CD4-positive, alpha-beta T cell treated with Interleukin-17A for 1 hour (primary cell): Measurements from ENCODE around the gene DHPS.
"Not testable (repeated sequence)": the region's sequence is repeated elsewhere in the genome, so short reads cannot be mapped to it uniquely, and the experiment has no call there.

Source experiments
- DNase-seq: peaks from one replicate; pipeline ENCODE4 v3.0.0-alpha.2; 2020

Gene DHPS

DNA sequence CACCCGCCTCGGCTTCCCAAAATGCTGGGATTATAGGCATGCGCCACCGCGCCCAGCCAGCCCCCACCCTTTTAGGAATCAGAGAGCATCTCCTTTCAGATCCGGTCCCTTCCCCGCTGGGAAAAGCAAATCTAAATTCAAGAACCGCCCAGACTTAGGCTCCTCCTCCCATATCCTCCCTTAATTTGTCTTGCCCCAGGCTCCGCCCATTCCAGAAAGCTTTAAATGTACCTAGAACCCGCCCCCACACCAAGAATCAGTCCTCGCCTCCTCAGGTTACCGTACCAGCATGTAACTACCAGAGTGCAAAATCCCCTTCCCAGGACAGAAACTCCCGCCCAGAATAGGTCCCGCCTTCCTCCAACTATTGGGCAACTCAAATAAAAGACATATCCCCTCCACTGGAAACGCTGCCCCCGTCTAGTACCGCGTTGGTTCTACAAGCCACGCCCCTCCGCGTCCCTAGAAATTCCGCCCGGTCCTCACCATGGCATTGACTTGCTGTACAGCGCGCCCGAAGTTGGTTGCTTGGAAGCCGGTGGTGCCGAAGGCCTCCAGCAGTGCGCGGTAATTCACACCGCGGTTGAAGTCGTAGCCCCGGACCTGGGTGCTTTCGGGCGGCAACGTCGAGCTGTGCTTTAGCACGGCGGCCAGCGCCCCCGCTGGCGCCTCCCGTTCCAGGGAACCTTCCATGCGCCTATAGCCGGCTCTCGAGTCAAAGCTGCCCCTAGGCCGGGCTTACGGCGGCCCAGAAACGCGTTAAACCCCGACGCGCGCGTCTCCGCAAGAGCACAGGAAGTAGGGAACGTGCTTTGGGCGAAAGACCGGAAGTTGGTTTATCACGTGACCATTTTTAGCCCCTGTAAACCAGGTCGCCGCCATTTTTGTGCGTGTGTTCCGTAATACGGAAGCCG, at the start of gene DHPS:
Gene DHPS (minus strand): TSS at position 807 of the 914 bp plus-strand sequence. CDS start 114 bp downstream, at position 693.
- peak; percentile 96 for DNase-seq

DNA sequence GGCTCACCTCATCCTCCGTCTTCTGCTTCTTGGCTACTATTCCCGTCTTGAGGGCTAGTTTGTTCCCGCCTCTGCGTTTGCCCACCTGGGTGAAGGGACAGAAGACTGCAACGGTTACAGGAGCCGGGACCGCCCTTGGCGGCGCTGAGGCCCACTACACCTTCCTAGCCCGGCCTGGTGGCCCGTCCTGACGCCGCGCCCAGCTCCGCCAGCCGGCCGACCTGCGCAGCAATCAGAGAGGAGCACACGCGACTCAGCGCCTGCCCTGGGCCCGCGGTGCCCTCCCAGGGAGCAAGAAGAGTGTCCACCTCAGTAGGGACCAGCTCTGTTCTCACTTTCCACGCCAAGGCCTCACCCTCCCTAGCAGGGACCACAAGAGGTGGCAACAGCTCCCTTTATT, 49.7 kb upstream of the DHPS start:
- no peak for DNase-seq

DNA sequence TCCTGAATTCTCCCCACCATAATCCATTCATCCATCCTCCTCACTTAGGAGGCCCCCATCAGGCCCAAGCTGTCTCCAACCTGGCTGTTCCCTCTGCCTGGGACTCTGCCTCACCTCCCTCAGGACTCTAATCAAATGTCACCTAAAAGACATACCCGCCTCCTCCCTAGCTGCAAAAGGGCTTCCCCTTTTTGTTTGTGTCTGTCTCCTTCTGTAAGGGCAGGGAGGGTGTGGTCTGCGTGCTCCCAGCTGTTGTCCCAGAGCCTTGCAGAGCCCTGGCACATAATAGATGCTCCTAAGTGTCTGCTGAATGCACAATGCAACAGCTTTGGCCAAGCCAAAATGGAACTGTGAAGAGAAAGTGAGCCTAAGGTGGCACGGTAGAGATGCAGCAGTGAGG, 48.4 kb upstream of the DHPS start:
- DNase-seq, result no peak

DNA sequence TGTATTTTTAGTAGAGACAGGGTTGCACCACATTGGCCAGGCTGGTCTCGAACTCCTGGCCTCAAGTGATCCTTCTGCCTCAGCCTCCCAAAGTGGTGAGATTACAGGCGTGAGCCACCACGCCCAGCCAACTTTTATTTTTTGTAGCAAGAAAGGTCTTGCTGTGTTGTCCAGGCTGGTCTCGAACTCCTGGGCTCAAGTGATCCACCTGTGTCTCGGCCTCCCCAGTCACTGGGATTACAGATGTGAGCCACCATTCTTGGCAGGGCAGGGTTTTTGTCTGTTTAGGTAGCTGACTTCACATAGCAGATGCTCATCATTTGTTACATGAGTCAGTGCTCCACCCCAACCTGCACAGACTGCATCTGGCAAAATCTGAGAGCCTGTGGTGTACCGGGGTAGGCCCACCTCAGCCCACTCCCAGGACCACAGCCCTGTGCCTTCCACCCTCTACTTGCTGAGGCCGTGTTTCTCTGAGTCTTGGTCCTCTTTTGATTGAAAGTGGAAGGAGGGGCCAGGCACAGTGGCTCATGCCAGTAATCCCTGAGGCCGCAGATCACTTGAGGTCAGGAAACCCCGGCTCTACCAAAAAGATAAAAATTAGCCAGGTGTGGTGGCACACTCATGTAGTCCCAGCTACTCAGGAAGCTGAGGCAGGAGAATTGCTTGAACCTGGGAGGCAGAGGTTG, 46.2 kb upstream of the DHPS start:
- no peak for DNase-seq

DNA sequence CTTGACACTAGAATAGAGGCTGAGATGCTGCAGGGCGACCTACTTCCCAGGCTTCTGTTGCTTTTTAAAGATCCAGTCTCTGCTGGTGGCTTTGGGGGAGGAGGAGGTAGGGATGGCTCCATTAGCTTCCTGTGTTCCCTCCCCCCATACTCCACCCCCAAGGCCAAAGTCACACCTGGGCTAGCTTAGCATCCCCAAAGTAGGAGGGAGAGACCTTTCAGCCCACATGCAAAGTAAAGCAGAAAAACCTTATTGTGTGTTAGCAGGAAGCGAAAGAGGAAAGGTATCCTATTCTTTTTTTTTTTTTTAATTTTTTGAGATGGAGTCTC, 45.3 kb upstream of the DHPS start:
- no peak for DNase-seq

DNA sequence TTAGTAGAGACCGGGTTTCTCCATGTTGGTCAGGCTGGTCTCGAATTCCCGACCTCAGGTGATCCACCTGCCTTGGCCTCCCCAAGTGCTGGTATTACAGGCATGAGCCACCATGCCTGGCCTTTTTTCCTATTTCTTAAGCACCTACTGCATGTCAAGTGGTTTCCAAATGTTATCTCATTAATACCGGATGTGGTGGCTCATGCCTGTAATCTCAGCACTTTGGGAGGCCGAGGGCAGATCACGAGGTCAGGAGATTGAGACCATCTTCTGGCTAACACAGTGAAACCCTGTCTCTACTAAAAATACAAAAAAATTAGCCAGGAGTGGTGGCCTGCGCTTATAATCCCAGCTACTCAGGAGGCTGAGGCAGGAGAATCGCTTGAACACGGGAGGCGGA, 43.9 kb upstream of the DHPS start:
- DNase-seq, result not testable (repeated sequence)

DNA sequence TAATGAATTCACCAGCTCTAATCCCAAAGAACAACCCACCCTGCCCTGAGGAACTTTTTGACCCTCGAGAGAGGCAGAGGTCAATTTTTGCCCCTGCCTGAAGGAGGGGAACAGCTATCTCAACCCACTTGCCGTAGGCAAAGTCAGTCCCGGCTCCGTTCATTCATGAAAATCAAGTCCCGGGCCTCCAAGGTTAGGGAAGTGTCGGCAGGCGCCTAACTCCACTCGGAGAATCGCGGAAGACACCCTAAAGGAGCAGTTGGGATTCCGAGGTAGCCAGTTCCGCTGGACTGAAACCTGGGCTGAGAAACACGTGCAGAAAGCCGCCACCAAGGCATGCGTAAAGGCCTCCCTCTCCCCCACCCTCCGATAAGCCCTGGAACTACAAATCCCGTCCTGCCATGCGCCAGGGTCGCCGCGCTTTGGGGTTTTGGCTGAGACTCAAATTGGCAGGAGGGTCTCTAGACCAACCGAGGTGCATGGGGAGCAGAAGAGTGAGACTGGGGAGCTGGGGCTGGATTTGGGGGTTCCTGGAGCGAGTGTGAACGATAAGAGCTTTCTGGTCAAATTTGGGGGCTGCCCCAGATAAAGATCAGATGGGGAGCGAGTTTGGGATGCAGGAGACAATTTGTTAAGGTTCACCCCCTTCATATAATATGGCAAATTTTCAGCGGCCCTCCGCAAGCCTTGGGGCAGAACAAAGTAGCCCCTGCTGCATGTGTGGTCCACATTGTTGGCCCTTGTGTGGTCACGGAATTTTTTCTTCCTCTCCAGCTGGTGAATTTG, 42.2 kb upstream of the DHPS start, which contains the start of gene TNPO2:
Gene TNPO2 (minus strand): TSS at position 292 of the 786 bp plus-strand sequence. CDS start 2,955 bp downstream, outside the sequence.
- peak; percentile 72 for DNase-seq

DNA sequence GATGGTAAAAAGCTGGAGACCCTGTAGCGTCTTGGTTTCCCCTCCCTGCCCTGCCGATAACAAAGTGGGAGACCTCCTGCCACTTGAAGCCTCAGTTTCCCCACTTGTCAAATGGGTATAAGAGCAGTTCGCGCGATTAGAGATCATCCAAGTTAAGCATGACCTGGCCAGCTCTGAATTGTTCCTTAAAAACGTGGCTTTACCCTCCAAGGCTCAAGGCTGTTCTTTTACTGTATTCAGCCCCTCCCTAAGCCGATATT, 41.6 kb upstream of the DHPS start:
- DNase-seq, result no peak

DNA sequence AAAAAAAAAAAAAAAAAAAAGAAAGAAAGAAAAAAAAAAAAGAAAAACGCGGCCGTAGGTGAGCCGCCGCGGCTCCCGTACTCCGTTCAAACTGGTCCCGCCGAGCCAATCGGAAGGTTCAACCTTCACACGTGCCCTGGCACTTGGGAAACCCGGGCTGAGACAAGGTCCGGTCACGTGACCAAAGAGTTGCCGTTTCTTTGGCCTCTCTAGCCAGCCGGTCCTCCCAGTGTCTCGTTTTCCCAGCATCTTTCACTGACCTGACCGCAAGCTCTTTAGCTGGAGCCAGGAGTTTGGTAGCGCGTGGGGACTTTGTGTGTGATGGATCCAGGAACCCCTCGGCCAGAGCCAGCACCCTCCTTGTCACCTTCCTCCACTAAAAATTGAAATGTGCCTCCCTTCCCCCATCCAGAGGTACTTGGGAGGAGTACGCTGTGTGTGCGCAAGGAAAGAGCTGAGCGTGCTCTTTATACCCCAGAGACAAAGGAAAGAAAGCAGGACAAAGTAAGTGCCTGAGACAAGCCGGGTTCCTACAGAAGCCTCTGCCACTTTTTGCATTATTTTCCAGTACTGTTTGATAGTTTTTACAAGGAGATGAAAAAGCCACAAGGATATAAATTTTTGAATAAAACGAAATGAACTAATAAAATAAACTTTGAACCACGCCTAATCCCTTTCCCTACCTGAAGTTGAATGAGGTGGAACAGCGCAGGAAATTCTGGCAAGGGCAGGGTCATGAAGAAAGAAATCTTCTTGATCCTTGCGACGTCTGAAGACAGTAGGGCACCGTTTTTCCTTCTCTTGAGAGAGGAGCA, 41.1 kb upstream of the DHPS start:
- DNase-seq, result peak; percentile 97

DNA sequence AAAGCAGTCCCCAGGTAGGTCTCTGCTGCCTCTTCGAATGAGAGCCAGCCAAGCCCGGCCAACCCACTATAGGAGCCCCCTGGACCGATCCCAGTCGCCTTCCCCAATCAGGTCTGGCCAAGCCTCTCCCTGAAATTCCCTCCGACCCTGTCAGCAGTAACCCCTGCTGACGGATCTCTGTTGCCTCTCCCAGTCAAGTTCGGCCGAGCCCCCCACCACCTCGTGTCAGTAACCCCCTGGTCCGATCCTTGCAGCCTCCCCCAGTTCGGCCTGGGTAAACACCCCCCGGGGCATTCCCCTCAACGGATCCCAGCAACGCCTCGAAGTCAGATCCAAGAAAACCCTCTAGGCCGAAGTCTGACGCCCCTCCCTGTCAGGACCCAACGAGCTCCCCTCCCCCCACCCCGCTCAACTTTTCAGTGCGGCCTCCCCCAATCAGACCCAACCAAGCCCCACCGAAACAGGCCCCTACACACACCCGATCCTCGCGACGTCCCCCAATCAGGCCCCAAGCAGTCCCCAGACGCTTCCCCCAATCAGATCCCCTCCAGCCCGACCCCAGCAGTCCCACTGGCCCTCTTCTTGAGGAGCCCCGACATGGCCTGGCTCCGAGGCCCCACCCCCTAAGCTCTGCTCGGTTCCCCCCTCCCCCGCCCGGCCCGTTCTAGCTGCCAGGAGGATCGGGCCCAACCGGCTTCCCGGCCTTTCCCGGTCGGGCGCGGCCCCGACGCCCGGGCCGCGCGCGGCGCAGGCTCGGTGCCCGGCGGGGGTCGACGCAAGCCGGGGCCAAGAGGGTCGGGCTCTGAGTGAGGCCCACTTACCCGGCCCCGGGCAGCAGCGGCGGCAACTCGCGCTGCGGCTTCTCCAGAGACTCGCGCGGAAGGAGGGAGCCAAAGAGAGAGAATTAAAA, 40.2 kb upstream of the DHPS start:
- DNase-seq, result peak; percentile 61

DNA sequence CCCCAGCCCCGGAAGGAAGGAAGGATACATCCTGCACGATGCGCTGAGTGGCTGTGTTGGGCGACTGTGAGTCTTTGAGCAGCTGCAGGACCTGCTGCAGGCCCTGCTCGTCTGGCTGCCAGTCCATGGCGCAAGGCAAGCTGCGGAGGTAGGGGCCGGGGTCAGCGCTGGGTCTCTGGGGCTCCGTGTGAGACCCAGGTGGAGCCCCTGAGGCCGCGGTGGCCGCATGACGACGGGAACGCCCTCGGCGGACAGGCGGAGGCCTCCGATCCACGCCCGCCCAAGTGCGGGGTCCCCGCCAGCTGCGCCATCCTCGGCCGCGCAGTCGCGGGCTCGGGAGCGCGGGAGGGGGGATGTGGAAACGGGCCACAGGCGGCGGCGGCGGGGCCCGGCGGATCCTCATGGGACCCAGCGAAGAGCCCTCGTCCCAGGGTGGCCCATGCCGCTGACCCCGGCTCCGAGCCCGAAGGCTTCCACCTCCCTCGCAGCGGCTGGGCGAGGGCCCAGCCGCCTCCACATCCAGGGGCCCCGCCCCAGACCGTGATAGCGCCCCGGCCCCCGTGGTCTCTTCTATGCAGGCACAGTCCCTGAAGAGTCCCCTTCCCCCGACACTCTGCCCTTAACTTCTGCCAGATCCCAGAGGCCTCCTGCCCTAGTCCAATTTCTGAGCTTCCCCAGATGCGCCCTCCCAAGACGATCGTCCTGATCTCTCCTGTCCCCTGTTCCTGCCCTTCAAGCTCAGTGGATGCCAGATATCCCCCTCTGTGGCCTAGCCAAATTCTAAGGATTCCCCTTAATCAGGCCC, 39.4 kb upstream of the DHPS start:
- no peak for DNase-seq

DNA sequence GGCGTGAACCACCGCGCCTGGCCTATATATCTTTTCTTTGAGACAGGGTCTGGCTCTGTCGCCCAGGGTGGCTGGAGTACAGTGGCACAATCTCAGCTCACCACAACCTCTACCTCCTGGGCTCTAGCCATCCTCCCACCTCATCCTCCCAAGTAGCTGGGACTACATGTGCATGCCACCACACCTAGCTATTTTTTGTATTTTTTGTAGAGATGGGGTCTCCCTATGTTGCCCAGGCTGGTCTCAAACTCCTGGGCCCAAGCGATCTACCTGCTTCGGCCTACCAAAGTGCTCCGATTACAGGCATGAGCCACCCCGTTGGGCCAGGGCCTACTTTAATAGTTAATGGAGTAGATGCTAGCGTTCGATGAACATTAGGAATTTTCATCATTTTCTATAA, 38.6 kb upstream of the DHPS start:
- DNase-seq, result no peak

DNA sequence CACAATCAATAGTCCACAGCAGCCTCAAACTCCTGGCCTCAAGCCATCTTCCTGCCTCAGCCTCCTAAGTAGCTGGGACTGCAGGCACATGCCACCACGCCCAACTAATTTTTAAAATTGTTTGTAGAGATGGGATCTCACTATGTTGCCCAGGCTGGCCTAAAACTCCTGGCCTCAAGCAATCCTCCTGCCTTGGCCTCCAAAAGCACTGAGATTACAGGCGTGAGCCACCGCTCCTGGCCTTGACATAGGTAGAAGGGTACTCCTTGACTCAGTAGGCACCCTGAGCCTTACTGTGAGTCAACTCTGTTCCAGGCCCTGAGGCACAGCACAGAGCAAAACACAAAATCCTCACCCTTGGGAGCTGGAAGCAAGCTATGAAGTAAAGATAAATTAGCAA, 34.2 kb upstream of the DHPS start:
- no peak for DNase-seq

DNA sequence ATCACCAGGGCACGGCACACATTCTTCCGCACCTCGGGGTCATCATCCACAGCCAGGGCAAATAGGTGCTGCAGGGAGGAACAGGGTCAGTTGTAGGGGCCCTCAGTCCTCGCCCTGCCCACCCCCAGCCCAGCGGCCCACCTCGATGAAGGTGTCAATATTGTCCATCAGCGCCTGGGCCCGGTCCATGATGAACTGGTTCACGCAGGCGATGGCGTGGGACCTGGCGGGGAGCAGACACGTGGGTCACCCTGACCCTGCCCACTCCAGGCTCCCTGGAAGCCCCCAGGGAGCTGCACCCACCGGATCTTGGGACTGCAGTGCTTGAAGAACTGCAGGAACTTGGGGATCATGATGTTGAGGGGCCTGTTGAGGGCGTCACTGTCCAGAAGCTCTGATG, 33.4 kb upstream of the DHPS start:
- DNase-seq, result no peak

DNA sequence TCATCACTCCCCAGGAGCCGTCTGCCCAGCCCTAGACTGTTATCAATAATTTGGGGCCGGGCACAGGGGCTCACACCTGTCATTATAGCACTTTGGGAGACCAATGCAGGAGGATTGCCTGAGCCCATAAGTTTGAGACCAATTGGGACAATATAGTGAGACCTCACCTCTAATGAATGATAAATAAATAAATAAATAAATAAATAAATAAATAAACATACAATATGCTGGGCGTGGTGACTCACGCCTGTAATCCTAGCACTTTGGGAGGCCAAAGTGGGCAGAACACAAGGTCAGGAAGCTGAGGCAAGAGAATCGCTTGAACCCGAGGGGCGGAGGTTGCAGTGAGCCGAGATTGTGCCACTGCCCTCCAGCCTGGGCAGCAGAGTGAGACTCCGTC, 31.6 kb upstream of the DHPS start:
- not testable (repeated sequence) for DNase-seq

DNA sequence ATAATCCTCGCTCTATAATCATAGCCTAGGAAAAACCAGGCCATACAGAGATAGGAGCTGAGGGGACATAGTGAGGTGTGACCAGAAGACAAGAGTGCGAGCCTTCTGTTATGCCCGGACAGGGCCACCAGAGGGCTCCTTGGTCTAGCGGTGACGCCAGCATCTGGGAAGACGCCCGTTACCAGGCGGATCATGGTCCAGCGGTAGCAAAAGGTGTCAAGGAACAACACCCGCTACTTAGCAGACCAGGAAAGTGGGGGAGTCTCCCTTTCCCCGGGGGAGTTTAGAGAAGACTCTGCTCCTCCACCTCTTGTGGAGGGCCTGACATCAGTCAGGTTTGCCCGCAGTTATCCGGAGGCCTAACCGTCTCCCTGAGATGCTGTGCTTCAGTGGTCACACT, 30.4 kb upstream of the DHPS start:
- DNase-seq, result peak; percentile 22

DNA sequence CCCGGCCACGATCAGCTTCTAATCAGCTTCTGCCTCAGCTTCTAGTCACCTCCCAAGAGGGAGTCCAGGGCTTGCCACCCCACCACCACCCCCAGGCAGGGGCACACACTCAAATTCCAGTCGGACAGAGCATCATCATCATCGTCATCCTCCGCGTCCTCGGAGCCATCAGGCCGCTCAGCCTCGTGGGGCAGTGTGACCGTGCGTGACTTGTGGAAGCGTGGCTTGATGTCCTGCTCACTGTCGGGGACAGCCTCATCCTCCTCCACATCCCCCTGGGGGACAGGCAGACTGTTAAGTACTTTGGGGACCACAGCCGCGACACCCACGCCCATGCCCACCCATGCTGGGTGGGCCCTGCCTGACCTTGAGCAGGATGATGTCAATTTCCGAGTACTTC, 29.5 kb upstream of the DHPS start:
- DNase-seq, result no peak

DNA sequence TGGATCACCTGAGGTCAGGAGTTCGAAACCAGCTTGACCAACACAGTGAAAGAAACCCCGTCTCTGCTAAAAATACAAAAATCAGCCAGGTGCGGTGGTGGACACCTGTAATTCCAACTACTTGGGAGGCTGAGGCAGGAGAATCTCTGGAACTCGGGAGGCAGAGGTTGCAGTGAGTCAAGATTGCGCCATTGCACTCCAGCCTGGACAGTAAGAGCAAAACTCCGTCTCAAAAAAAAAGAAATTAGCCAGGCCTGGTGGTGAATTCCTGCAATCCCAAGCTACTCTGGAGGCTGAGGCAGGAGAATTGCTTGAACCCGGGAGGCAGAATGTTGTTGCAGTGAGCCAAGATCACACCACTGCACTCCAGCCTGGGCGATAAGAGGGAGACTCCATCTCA, 27.0 kb upstream of the DHPS start:
- no peak for DNase-seq

DNA sequence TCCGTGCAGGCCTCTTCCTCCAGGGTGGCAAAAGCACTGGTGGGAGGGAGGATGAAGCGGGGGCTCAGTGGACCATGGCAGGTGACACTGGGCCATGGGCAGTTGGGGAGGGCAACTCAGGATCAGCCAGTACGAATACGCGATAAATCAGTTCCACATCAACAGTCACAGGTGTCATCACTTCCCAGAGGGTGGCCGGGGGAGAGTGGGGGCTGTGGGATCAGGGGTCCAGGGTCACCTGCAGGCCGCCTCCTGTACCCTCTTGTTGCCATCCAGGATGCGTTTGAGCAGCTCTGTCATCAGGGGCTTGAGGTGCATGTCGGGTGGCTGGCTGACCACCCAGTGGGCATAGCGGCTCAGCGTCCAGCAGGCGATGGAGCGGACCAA, 24.6 kb upstream of the DHPS start:
- DNase-seq, result no peak

DNA sequence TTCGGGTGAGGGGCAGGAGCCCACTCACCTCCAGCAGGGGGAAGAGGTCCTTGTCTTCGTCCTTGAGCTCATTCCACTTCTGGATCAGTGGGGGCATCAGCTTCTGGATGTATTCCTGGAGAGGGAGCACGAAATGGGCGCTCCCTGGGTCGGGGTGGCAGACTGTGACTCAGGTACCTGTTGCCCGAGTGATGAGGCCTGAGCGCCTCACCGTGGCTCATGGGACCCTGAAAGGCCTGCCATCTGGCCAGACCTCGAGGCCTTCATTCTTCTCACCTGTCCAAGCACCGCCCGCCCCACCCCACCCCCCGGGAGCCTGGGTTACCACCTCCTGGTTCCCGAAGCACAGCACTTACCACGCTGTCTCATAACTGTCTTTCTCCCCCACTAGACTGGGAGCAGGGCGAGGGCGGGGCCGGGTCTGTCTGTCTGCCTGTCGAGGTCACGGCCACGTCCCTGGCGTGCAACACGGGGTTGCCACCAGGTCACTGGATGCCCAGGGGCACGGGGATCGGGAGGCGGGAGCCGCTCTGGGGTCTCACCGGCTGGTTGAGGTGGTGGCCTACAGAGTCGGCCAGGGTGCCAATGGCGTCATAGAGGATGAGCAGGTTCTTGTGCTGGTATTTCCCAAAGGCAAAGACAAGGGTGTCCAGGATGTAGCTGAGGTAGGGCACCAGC, 24.1 kb upstream of the DHPS start:
- DNase-seq, result no peak
